ENCODE data around the gene MAP2. TPM values are rescaled to one million over a fixed set of nuclear protein-coding genes. Genes with fewer than 3 reads are reported as not detected.

Gene MAP2
- total RNA-seq, 3 donors from 2014 or later = 8.2 to 18.6 (median 11.5) TPM

DNA sequence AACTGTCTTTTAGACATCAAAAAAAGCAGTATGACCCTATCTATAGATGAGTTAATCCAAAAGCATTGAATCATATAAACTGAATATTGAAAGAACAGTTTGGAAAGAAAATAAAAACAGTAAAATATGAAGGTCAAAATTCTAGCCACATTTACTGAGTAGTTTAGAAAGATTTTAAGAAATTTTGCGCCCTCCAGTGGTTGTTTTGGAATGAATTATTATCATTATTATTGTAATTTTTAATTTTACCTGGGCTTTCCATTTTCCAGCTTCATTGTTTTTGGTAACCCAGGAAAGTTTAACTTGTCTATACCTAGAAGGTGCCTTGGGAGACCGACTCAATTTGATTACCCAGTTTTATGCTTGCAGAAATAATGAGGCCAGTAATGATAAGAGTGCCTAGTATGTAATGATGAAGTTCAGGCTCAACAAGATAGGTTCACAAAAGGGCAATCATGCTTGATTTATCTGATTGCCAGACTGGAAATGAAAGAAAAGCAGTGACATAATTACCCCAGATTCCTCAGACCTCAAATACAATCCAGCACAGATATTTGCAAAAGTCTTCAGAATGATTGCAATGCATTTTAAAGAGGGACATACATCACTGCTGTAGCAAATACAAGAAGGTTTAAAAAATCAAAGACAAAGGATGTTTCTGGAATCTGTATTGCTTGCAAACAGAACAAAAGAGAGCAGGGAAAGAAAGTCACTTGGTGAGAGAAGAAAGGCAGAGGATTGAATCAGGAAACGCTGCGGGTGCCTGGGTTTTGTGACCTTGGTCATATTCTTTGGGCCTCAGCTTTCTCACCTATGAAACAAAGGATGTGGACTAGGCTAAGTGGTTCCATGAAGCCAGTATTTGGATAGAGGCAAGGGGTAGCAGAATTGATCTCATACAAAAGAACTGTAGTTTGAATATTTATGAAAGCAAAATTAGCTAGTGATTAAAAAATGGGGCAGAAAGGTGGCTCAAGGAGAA, 153.8 kb downstream of the MAP2 start:
- H3K4me3 ChIP-seq = no peak overlapping the region
- no peak for DNase-seq (ENCODE audit: low spot score in 2 of 2)
- no peak overlapping the region for H3K27ac ChIP-seq
- intact Hi-C loops (cut with DNase I; ENCODE audit: low total_unique reads) = no loop called here
- H3K36me3 ChIP-seq = no peaks in the 10 kb centered on the region
- TF ChIP-seq, protein P1, sequence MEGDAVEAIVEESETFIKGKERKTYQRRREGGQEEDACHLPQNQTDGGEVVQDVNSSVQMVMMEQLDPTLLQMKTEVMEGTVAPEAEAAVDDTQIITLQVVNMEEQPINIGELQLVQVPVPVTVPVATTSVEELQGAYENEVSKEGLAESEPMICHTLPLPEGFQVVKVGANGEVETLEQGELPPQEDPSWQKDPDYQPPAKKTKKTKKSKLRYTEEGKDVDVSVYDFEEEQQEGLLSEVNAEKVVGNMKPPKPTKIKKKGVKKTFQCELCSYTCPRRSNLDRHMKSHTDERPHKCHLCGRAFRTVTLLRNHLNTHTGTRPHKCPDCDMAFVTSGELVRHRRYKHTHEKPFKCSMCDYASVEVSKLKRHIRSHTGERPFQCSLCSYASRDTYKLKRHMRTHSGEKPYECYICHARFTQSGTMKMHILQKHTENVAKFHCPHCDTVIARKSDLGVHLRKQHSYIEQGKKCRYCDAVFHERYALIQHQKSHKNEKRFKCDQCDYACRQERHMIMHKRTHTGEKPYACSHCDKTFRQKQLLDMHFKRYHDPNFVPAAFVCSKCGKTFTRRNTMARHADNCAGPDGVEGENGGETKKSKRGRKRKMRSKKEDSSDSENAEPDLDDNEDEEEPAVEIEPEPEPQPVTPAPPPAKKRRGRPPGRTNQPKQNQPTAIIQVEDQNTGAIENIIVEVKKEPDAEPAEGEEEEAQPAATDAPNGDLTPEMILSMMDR (IDR thresholded peaks at IDR 0.05) = peak in 1 of 3 donors; percentile 20
- no peak for TF ChIP-seq POLR2A (IDR thresholded peaks at IDR 0.05)
- no peaks in the 10 kb centered on the region for H3K27me3 ChIP-seq
- H3K4me1 ChIP-seq = no peaks in the 10 kb centered on the region
- H3K9me3 ChIP-seq = no peaks in the 10 kb centered on the region

DNA sequence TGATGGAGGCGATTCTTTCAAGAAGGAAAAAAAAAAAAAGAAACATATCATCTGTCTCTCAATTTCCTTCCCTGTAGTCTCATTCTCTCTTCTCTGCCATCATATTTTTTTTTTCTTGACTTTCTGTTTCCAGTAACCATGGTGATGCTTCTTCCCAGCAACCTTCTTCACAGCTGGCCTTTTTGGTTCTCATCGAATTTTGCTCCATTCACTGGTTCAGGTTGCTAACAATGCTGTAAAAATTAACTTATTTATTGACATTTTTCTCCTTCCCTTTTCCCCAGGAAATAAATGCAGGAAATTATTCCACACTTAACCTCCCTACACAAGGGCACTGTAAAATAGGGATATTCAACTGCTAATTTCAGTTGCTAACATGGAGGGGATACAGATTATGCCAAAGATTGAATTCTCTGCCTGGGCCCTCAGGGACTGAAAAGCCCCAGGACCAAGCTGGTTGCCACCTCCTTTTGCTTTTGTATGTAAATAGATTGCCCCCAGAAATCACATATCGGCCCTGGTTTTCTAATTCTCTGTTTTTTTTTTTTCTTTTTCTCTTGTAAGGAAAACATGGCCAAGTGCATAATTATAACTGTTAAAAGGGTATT, 154.7 kb downstream of the MAP2 start:
- H3K27me3 ChIP-seq = no peaks in the 10 kb centered on the region
- no peak overlapping the region for H3K4me3 ChIP-seq
- DNase-seq (ENCODE audit: low spot score in 2 of 2) = no peak
- no peaks in the 10 kb centered on the region for H3K9me3 ChIP-seq
- no peak overlapping the region for H3K27ac ChIP-seq
- no peaks in the 10 kb centered on the region for H3K36me3 ChIP-seq
- TF ChIP-seq POLR2A (IDR thresholded peaks at IDR 0.05) = no peak
- TF ChIP-seq, protein P1 (IDR thresholded peaks at IDR 0.05) = no peak
- no peak for TF ChIP-seq POLR2AphosphoS5 (IDR thresholded peaks at IDR 0.05)
- no peaks in the 10 kb centered on the region for H3K4me1 ChIP-seq
- intact Hi-C loops (cut with DNase I; ENCODE audit: low total_unique reads) = no loop called here

DNA sequence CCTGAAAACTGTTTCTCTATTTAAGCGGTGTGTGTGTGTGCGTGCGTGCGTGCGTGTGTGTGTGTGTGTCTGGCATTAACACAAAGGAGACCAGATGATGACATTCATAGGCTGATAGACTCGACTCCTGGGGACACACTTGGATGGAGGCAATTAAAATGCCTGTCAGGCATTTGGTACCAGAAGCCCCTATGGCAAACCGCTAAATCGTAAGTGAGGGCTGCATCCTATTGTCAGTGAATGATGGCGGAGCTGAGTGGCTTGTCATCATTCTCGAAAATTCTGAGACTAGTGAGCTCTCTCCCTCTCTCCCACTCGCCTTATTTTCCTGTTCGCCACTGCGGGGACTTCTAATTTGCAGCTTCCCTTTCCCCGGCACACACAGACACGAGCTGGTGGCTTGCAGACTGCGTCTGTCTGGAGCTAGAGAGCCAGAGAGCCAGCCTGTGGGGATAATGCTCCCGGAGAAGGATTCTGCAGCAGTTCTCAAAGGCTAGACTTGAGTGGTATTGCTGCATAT, 155.4 kb downstream of the MAP2 start:
- no peaks in the 10 kb centered on the region for H3K9me3 ChIP-seq
- TF ChIP-seq POLR2AphosphoS5 (IDR thresholded peaks at IDR 0.05) (no peak), POLR2A (IDR thresholded peaks at IDR 0.05) (no peak)
- TF ChIP-seq, protein P1 (IDR thresholded peaks at IDR 0.05) = no peak
- no peaks in the 10 kb centered on the region for H3K27me3 ChIP-seq
- intact Hi-C loops (cut with DNase I; ENCODE audit: low total_unique reads) = no loop called here
- no peak for DNase-seq (ENCODE audit: low spot score in 2 of 2)
- H3K4me1 ChIP-seq = no peaks in the 10 kb centered on the region
- no peak overlapping the region for H3K27ac ChIP-seq
- H3K36me3 ChIP-seq = no peaks in the 10 kb centered on the region
- peak overlapping the region; percentile 14 to 36 (median 15) for H3K4me3 ChIP-seq

DNA sequence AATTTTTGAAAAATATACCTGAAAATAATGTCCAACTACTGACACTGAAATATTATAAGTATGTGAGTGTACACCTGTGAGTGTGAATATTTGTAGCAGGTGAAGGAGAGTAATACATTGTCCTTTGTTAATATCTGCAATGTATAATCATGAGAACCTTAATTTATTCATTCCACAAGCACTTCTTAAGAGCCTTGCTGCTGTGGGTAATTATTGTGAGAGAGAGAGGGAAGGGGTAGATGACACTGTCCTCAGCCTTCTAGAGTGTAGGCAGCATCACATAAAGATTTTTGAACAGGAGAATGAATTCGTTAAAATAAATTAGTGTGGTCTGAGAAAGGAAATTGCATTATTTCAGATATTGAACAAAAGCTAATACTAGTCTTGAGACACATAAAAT, 157.2 kb downstream of the MAP2 start:
- no peak overlapping the region for H3K4me3 ChIP-seq
- no peaks in the 10 kb centered on the region for H3K27me3 ChIP-seq
- H3K9me3 ChIP-seq = no peaks in the 10 kb centered on the region
- intact Hi-C loops (cut with DNase I; ENCODE audit: low total_unique reads) = no loop called here
- H3K4me1 ChIP-seq = no peaks in the 10 kb centered on the region
- TF ChIP-seq, protein P1 (IDR thresholded peaks at IDR 0.05) = no peak
- TF ChIP-seq POLR2AphosphoS5 (IDR thresholded peaks at IDR 0.05) = no peak
- no peak for TF ChIP-seq POLR2A (IDR thresholded peaks at IDR 0.05)
- H3K36me3 ChIP-seq = no peaks in the 10 kb centered on the region
- H3K27ac ChIP-seq = no peak overlapping the region
- no peak for DNase-seq (ENCODE audit: low spot score in 2 of 2)

DNA sequence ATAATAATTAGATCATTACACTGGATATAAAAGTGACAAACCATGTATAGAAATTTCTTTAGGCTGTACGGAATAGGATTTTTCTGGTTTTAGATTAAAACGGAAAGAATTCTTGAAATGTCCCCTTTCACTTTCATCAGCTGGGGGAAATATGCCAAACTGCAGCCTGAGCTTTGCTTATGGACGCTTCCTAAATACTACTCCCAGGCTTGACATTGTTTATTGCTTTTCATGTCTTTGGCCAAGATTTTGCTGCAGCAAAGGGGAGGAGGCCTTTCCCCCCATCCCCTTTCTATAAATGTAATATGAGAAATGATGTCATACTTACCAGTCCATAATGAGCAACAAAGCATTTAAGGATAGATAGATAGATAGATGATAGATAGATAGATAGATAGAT, 158.4 kb downstream of the MAP2 start:
- no peak overlapping the region for H3K4me3 ChIP-seq
- DNase-seq (ENCODE audit: low spot score in 2 of 2) = no peak
- no peaks in the 10 kb centered on the region for H3K36me3 ChIP-seq
- H3K9me3 ChIP-seq = no peaks in the 10 kb centered on the region
- H3K27ac ChIP-seq = no peak overlapping the region
- no peaks in the 10 kb centered on the region for H3K27me3 ChIP-seq
- H3K4me1 ChIP-seq = no peaks in the 10 kb centered on the region
- no peak for TF ChIP-seq POLR2A (IDR thresholded peaks at IDR 0.05)
- TF ChIP-seq, protein P1 (IDR thresholded peaks at IDR 0.05) = no peak
- TF ChIP-seq POLR2AphosphoS5 (IDR thresholded peaks at IDR 0.05) = no peak
- intact Hi-C loops (cut with DNase I; ENCODE audit: low total_unique reads) = no loop called here
